ENCODE data around the gene NTNG1.
A peak's percentile ranks its signal among the peaks of the same experiment; 100 is the strongest.

NTNG1 gene

GRCh38 chr1:107264007-107264406 lies 123.2 kb downstream of the NTNG1 start:
- peak; percentile 7 for DNase-seq

GRCh38 chr1:107264561-107264960 lies 123.7 kb downstream of the NTNG1 start:
- no peak for DNase-seq

GRCh38 chr1:107267489-107267888 lies 126.7 kb downstream of the NTNG1 start:
- DNase-seq = no peak

- no peak for DNase-seq
These were observed 131.5 kb downstream of the NTNG1 start for GRCh38 chr1:107272321-107272720.

GRCh38 chr1:107273515-107273914 lies 132.7 kb downstream of the NTNG1 start:
- DNase-seq = peak; percentile 34

DNA sequence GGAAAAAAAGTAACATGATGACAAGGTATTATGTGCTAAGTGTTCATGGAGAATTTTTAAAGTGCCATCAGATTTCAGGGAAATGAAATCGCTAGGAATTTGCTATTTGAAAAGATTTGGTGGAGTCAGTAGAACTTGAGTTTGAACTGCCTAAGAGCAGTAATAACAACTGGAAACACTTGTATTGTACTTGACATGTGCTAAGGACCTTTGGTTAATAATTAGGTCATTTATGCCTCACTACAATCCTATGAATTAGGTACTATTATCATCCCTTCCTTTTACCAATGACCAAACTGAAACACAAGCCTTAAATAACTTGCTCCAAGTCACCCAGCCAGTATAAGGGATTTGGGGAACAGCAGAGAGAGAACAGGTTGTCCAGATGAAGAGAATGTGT lies 133.4 kb downstream of the NTNG1 start:
- no peak for DNase-seq

DNA sequence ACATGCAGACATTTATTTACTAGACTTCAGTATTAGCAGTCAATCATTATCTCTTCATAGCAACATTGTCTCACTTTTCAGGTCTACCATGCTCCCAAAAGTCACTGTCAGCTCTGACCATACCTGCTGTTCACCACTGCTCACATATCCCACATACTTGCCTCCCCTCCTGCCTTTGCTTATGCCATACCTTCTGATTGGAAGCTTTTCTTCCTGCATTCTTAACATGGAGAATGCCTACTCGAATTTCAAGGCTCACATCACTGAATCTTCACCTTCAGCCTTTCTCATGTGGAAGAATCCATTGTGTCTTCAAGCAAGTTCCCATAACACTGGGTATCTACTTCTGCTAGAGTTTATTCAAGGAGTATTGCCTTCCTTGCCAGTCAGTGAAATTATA lies 135.4 kb downstream of the NTNG1 start:
- DNase-seq = no peak

DNA sequence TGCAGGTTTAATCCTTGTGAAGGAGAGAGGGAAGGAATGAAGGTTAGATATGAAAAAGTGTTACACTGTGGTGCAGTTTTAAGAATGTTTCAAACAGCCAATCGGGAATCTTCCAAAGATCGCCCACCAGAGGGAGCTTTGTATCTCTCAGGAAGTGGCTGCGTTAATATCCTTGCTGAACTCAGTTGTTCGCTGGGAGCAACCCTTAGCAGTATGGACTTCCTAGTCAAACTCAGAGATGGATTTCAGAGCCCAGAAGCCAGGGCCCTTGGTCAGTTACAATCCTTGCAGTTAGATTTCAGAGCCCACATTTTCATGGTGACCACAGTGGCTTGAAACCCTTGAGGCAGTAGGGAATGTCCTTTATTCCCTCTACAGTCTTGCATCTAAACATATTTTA lies 136.2 kb downstream of the NTNG1 start:
- peak; percentile 38 for DNase-seq

DNA sequence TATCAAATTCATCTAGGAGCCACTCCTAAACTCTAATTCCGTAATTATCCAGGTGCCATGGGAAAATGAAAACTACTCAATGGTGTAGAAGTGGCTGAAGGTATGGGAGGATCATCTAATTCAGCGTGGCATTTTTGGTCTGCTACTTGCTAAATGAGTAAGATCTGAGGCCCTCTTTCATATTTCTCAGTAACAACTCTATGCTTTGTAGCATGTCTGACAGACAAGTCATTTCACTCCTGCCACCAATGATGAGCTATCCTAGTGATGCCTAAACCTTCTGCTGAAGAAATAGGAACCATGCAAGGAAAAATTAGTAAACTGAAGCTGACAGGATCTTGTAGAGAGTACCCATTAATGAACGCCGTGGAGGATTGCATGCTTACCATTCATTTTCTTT lies 145.3 kb downstream of the NTNG1 start:
- no peak for DNase-seq

DNA sequence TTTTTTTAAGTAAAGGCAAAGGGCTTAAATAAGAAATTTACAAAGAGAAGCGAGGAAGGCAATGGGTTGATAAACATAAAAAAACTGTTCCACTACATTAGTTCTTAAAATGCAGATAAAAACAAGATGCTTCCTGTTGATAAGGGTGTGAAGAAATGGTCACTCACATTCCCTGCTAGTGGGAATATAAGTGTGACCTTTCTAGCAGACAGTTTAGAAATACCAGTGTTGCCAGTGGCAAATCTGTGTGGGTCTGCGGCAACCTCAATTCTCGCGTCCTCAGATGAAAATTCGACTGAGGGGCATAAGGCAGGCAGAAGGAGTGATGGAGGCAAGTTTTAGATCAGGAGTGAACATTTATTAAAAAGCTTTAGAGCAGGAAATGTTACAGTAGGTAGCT lies 151.1 kb downstream of the NTNG1 start:
- DNase-seq = no peak

DNA sequence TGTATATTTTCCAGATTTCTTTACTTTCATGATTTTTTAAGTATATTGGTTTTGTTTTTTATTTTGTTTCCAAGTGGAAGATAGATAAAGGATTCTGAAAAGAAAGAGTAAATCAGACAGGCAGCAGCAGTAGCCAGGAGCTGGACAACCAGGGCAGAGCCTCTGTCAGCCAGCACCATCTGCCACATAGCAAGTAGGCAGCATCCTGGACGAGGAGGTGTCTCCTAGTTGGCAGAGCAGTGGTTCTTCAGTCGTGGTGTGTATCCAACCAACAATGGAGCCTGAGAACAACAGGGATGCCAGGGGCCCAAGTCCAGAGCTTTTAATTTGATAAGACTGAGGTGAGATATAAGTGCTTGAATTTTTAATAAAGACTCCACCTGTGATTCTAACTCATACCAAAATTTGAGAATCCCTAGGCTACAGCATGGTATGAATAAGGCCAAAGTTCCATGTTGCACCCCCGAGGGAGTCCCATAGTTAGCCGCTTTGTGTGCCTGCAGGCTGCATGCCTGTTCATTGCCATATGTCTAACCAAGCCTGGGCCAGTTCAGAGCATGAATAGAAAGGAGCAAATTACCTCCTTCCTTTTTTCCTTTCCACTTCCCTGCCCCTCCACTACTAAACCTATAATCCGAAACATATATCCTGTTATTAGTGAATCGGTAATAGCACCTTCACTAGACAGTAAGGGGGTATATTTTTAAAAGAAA lies 153.2 kb downstream of the NTNG1 start:
- DNase-seq = no peak

- DNase-seq = no peak
These were observed 153.8 kb downstream of the NTNG1 start for GRCh38 chr1:107294686-107295085.

GRCh38 chr1:107297681-107298080 lies 156.8 kb downstream of the NTNG1 start:
- no peak for DNase-seq

- DNase-seq = no peak
These were observed 157.7 kb downstream of the NTNG1 start for GRCh38 chr1:107298526-107298925.

- no peak for DNase-seq
These were observed 158.7 kb downstream of the NTNG1 start for GRCh38 chr1:107299521-107299920.

- no peak for DNase-seq
These were observed 169.1 kb downstream of the NTNG1 start for GRCh38 chr1:107309962-107310361.

GRCh38 chr1:107315652-107316051 lies 174.8 kb downstream of the NTNG1 start:
- DNase-seq = no peak

DNA sequence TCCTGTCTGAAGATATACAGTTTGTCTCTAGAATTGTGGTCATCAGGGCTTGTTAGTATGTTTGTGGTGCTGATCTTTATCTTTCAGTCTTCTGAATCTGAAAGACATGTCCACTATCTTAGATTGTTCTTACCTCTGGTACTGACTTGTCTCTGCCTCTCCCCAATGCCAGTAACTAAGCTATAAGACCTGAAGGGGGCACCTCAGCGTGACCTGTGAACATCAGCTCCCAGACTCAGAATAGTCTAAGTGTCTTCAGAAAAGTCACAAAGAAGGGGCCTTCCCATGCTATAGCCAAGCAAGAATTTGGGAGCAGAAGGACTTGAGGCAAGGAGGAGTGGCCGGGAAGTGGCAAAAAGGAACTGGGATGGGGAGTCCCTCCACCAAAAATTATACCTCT lies 178.1 kb downstream of the NTNG1 start:
- no peak for DNase-seq

DNA sequence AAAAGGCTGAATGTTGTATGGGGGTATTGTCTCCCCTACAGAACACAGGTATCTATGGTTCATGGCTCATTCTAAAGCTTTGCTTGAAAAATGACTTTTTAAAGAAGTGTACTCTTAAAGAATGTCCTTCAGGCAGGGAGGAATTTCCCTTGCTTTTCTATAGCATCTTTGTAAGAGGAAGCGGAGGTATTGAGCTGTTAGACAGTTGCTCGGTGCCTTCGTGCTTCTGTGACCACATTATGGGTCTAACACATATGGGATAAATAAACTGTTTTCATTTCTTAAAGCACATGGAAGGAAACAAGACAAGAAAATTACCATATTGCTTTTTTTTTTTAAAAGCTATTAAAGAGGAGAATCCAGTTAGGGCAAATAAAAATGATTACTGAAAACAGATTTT lies 182.9 kb downstream of the NTNG1 start:
- DNase-seq = no peak

- DNase-seq = no peak
These were observed 186.1 kb downstream of the NTNG1 start for GRCh38 chr1:107326824-107327445.

DNA sequence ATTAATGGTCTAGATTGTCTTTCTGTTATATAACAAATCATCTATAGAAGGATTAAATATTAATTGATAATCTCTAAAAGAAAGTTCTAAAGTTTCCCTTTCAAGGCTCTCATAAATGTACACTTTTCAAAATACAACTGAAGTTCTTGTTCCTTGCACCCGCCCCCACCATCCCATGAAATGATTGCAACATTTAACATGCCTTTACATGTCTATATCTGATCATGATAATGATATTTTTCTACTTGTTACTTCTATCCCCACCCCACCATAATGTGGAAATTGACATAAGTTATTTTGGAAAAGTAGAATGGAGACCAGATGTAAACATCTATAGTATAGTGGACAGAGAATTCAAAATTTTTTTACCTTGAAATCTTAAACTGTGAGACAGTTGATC lies 186.6 kb downstream of the NTNG1 start:
- no peak for DNase-seq

GRCh38 chr1:107328087-107328486 lies 187.2 kb downstream of the NTNG1 start:
- DNase-seq = no peak

- no peak for DNase-seq
These were observed 198.9 kb downstream of the NTNG1 start for GRCh38 chr1:107339775-107340174.

GRCh38 chr1:107342316-107342715 lies 201.5 kb downstream of the NTNG1 start:
- no peak for DNase-seq

- no peak for DNase-seq
These were observed 201.9 kb downstream of the NTNG1 start for GRCh38 chr1:107342768-107343167.

Measured in OCI-M1 (cell line).